Measurements from ENCODE around the gene TAF9.
"Not testable (repeated sequence)": the region's sequence is repeated elsewhere in the genome, so short reads cannot be mapped to it uniquely, and the experiment has no call there.

GRCh38 chr5:69333668-69334315 is 35.5 kb downstream of the TAF9 start:
- TF ChIP-seq, protein P1, sequence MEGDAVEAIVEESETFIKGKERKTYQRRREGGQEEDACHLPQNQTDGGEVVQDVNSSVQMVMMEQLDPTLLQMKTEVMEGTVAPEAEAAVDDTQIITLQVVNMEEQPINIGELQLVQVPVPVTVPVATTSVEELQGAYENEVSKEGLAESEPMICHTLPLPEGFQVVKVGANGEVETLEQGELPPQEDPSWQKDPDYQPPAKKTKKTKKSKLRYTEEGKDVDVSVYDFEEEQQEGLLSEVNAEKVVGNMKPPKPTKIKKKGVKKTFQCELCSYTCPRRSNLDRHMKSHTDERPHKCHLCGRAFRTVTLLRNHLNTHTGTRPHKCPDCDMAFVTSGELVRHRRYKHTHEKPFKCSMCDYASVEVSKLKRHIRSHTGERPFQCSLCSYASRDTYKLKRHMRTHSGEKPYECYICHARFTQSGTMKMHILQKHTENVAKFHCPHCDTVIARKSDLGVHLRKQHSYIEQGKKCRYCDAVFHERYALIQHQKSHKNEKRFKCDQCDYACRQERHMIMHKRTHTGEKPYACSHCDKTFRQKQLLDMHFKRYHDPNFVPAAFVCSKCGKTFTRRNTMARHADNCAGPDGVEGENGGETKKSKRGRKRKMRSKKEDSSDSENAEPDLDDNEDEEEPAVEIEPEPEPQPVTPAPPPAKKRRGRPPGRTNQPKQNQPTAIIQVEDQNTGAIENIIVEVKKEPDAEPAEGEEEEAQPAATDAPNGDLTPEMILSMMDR (IDR thresholded peaks at IDR 0.05; ENCODE audit: low read depth, low read length), result not testable (repeated sequence)
- not testable (repeated sequence) for TF ChIP-seq EZH2phosphoT487 (IDR thresholded peaks at IDR 0.05; ENCODE audit: low read depth)
